ENCODE measurements around the gene CYP19A1.

CYP19A1 gene

DNA sequence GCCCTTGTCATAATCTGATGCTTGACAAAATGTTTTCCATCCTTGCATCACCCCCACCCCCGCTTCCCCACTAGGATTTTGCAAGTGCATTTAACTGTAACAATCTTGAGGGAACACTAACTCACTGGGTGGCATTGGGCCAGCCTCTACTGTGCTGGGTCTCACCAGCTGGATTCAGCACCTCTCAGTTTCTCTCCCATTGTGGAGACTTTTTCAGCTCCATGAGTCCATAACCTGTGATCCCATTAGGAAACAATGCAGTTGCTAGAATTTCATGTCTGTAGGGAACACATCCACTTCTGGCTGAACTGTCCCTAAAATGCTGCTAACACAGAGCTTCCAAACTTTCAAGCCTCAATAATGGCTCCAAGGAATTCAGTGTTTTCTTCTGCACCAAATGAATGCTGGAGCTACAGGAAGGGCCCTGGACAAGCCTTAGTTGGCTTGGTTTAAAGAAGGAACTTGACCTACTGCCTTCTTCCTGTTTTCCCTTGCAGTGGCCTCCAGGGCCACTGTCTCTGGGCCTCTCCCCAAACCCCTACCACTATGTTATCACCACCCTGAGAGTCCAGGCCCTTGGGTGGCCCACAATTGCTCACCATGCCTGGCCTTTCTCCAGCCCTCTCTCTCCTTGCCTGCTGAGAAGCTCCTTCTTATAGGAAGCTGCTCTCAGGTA lies 15.6 kb downstream of the CYP19A1 start:
- no peak for DNase-seq

DNA sequence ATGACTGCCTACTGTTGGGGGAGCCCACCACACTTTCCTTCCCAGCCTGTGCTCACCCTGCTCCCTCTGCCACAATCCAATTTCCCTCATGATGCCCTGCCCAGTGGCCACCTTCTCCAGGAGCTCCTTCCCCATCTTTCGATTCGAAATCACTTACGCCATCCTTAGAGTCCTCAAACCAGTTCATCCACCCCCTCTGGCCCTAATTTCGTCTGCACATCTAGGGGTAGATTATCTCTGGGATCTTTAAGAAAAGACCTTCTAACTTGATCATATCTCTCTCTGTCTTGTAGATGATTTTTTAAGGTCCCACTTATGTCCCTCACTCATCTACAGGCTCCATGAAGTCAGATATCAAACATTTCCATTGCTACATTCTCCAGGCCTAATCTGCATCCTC lies 17.1 kb downstream of the CYP19A1 start:
- no peak for DNase-seq

DNA sequence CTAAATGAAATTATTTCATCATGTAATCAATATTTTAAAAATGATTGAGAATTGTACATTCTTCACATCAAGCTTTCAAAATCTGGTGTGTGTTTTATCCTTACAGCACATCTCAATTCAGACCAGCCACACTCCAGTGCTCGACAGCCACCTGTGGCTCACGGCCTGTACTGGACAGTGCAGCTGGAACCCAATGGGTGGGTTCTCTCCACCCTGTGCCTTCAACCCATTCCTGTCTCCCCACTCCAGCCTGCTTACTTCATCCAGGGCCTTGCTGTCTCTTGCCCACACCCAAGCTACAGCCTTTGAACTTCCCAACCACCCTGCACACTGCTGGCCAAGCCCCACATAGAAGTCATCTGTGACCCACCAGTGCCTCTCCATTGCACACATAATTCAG lies 17.6 kb downstream of the CYP19A1 start:
- no peak for DNase-seq

DNA sequence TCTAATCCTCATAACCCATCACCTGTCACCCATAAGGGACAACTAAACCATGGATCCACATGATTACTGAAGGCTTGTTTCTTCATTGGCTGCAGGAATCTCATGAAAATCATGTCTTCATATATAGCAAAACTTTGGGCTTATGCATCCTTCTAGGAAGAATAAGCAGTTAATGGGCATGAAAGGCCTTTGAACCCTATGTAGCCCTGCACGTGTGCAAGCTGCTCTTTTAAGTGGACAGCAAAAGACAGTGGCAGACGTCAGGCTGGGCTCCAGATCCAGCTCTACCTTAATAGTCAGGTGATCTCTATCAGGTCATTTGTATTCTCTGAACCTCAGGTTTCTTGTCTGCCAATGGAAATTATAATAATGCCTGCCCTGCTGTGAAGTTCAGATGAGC lies 18.9 kb downstream of the CYP19A1 start:
- no peak for DNase-seq

DNA sequence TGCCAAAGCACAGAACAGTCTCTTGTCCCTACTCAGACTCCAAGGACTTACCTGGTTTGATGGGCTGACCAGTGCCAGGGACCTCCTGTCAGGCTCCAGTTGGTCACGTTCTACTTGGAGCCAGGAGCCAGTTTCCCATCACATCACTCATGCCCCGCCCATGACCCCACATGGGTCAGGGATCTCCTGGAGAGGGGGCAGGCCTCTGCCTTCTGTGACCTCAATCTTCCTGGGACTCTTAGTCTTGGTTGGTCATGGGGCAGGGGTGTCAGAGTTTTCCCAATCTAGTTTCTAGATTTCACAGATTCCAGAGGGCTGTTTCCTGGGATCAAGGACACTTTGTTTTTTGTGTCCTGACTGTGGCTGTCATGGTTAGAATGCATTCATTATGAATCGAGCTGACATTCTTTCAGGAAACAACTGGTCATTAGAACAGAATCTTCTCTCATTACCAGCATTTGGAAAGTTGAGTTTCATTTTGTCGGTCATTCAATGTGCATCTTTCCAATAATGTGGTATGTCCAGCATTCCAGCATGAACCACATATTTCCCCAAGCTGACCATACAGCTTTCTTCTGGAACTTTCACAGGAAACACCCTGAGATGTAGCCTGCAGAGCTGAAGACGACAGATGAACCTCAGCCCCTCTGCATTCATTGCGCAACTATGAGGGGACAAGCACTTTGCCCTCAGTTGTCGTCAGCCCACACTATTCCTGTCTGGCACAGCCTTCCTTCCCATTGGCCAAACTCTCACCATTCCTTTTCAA lies 19.8 kb downstream of the CYP19A1 start:
- DNase-seq = no peak

DNA sequence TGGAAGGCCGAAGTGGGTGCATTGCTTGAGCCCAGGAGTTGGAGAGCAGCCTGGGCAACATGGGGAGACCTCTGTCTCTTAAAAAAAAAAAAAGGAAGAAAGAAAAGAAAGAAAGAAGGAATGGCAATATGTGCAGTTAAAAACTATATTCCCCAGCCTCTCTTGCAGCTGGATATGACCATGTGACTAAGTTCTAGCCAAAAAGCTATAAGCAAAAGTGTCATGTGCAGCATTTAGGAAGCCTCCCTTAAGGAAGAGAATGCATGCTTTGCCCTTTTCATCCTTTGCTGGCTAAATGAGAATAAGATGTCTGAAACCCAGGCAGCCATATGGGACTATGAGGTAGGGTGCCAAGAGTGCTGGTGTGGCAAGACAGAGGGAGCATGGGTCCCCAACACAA lies 21.8 kb downstream of the CYP19A1 start:
- no peak for DNase-seq

DNA sequence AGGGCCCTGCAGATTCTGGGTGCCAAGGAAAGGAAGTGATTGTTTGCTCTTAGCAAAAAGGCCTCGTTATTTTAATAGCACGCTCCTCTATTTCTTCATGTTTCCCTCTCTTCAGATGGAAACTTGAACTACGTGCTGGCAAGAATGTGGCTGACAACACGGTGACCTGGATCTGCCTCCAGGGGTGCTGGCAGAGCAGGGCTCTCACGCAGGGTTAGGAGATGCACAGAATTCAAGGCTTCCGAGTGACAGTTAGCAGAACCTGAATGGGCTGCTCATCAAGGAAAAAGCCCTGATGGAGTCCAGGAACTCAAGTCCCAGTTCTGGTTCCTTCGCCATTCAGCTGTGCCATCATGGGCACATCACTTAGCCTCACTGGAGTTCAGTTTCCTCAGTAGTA lies 22.7 kb downstream of the CYP19A1 start:
- DNase-seq = no peak

DNA sequence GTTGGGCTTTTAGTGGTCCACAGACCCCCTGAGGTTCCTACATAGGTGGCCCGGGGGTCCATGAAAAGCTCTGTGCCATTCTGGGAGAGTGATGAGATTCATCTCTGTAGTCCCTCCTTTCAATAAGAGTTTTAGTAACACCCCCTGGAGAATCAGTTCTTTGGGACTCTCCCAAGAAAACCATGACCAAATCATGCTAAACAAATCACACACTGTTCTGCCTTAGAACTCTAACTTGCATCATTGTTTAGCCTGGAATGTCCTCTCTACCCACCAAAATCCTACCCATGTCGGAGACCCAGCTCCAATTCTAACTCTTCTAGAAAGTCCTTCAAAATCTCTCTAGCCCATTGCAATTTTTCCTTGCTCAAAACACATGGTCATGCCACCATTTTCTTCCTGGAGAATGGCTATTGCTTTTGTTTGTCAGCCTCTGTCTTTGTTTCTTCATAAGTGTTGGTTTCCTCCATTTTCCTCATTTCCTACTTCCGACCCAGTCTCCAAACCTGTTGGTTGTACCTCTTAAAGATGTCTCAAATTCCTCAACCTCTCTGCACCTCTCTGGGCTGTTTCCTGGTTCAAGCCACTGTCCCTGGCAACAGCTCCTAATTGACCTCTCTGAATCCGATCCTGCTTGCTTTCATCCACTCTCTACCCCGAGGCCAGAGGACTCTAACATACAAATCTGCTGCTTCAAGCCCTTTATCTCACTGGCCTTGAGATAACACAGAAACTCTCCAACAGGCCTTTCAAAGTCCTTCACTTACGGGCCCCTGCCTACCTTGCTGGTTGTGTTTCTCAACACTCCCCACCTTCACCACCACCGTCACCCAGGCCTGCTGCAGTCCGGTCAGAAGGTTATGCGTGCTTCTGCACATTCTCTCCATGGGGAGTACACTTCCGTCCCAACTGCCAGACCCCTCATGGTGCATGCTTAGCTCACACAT lies 23.7 kb downstream of the CYP19A1 start:
- no peak for DNase-seq

DNA sequence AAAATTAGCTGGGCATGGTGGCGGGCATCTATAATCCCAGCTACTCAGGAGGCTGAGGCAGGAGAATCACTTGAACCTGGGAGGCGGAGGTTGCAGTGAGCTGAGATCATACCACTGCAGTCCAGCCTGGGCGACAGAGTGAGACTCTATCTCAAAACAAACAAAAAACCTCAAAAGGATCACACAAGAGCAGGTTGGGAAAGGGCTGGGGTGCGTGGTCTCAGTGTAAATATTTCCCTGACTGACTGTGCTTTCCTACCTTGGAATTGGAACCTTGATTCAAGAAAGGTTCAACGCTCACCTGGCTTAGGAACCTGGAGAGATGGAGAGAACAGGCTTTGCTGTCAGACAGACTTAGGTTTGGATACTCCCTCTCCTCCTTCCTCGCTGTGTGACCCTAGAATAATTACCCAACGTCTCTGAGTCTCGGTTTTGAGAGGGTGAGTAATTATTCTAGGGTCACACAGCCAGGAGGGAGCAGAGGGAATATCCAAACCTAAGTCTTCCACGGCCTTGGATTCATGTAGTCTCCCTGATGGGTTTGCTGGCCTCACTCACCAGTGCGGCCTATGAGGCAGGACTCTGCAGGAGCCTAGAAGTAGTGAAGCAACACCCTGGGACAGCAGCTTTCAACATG lies 24.6 kb downstream of the CYP19A1 start:
- DNase-seq = no peak

DNA sequence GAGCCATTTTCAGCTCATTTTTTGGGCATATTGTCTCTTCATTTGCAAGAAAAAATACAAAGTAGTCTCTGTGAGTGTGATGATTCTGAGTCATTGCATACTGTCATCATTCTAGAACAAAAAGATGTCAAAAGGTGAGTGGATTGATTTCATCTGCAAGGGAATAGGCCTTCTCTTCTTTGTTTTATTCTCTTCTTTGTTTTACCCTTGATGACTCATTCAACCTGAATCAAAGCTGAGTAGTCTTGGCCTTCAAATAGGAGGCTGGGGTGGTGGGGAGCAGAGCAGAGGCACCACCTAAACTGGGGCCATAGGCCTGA lies 25.4 kb downstream of the CYP19A1 start:
- DNase-seq = no peak

DNA sequence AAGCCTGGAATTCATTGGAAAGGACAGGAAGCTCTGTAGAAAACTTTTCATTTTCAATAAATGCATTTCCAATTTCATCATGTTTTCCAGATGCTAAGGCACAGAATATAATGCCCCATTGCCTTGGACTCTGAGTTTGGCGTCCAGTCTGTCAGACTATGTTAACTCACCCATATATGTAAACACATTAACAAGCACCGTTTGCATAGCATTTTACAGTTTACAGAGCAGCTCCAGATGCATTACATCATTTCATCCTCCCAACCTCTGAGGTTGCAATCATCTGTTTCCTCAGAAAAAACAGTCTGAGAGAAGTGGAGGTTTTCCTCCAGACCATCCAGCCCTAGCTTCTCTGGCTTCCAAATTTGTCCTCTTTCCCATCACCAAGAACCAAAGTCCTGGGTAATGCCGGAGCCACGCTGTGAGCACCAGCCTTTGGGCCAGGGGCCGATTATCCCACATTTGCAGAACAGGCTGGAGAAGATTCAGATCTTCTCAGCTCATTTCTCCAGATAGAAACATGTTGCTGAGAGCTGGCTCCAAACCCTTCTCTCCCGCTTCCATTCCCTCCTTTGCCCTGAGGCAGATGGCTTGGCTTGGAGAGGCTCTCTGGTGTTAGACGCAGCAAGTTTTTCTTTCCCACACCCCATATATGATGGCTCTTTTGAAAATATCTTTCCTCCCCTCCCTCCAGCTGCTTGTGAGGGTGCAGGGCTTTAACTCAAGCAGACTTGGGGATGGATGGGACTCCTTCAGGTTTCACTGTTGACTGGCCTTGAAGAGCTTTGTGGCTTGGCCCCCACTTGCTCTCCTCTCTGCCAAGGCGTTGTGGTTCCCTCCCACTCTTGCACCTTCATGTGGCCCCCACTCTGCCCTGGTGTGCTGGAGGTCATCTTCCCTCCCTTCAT lies 26.0 kb downstream of the CYP19A1 start:
- no peak for DNase-seq

DNA sequence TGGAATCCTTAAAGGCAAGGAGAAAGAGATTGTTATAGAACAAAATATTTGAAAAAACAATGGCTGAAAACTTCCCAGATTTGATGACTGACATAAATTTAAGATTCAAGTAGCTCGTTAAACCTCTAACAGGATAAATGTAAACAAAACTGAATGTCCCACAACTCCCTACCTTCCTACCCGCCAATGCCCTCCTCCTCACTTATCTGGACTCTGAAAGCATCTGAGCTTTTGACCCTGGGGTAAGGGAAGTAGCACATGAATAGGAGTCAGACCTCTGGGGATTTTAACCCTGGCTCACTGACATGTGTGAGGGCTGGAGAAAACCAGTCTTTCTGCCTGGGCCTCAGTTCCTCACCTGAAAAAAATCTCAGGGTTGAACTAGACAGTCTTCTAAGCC lies 26.9 kb downstream of the CYP19A1 start:
- DNase-seq = no peak

DNA sequence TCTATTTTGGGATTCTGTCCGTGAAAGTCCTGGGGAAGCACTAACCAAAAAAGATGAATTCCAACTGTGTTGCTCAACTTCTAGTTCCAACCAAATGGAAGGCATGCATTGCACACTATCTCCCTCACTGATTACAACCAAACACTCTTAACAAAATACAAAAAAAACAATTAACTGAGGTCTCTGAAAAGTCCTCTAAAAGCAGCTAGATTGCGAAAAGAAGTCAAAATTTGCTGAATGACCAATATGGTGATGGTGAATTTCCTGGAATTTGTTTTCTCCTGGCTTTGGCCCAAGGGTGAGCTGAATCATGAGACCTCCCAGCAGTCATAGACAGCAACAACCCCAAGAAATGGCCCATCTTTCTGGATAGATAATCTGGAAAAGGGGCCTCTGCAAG lies 28.3 kb downstream of the CYP19A1 start:
- DNase-seq = no peak

DNA sequence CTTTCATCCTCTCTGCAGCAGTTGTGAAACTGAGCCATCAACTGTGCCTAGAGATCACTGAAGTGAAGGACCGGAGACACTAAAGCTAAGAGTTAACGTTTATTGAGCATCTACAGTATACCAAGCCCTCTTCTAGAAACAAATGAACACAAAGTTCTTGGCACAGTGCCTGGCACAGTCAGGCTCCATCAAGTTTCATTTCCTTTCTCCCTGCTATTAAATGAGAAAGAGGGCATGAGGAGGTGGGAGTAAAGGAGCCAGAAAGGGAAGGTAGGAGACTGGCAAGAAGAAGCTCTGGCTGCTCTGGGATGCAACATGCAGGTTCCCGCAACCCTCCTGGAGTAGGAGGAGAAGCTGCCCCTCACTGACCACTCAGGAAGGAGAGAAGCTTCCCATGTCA lies 30.6 kb downstream of the CYP19A1 start:
- no peak for DNase-seq

DNA sequence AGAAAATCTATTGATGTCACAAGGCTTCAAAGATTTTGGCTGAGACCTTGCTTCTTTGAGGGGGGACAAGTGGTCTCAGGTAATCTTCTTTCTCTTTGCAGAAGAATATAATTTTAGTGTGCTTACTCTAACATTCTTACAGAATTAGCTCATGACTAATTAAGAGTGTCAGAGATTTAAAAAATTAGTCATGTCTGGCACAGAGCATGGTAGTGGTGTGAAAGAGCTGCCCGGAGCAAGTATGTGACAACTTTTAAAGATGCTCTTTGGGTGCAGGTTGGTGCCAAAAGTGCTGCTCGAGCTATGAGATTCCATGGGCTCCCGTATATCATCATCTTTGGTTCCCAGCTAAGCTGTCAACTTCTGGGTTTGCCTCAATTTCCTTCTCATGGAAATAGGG lies 31.1 kb downstream of the CYP19A1 start:
- DNase-seq = no peak

DNA sequence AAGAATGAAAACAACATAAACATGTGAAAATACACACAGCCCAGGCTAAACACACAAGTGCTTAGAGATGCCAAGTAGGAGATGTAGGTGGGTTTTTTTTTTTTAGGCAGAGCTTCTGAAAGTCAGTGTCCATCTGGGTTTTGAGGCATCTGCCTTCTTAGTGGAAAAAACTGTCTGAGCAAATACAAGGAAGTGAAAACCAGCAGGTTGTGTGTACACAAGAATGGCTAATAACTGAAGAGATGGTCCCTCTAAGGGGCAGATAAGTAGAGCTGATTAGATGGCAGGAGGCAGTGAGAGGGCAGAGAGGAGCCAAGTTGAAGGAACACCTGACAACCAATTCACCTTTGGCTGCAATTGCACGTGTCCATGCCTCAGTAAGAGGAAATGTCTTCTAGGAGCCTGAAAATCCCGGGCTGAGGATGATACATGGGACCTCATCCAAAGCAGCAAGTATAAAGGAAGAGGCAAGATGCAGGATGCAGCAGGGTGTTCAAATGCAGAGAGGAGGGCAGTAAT lies 34.9 kb downstream of the CYP19A1 start:
- DNase-seq = no peak

DNA sequence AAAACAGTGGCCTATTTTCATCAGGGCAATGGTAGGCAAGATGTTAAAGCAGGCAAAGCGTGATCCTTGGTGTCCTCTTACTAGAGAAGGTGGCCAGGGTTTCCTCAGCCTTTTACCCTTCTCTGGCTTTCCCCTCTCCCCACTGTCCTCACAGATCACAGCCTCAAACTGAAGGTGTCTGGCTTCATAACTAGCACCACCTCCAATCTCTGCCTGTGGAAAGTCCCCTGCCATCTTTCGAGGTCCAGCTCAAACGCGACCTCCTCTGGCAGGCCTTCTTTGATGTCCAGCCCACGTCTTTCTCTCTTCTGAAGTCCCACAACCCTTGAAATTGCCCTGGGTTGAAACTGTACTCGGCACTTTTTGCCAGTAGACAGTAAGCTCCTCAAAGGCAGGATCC lies 35.9 kb downstream of the CYP19A1 start:
- no peak for DNase-seq

DNA sequence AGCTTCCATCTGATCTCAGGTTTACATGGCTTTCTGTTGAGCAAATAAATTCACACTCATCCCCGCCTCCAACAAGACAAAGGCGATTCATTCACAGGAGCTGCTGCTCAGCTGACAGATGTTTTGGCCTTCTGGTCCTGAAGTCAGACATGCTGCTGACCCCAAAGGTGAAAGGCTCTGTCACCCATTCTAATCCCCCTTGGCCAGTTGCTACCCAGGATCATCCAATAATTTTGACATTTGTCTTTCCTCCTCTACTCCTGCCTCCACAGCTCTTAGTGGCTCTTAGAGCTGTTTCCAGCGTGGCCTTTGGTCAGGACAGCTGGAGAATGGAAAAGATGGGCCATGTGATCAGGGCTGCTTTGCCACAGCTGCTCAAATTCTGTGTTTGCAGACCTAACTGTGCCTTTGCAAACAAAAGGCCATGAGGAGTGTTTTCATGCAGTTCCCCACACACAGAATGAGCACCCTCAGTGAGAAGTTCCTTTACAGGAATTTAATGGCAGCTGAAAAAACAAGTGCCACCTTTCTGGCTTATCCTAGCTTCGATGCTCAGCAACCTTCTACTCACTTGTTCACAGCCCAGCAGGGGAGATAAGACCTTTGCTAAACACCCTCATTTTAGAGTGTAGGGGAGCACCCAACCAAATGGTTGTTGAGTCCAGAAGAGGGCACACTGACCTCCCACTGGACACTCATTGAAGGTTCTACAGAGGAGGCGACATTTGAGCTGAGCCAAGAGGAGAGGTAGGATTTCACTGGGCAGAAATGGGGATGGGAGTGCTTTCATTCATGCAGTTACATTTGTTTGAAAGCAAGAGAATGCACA lies 39.0 kb downstream of the CYP19A1 start:
- DNase-seq = no peak

DNA sequence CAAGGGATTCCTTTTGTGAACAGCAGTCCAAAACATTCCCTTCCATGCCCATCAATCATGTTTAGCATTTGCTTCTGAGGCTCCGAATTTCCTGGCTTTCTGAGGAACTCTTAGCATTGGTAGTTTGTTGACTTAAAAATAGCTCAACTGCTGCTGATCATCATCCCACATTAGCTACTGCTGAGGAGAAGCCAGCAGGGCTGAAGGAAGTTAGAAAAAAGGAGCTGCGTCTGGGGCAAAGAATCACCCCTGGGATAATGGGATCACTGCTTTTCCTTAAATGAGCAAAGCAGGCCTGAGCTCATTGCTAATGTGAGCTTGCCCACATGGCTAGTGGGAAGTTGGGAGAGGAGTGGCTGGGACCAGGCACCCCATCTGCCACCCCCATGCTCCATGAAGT lies 39.8 kb downstream of the CYP19A1 start:
- no peak for DNase-seq

DNA sequence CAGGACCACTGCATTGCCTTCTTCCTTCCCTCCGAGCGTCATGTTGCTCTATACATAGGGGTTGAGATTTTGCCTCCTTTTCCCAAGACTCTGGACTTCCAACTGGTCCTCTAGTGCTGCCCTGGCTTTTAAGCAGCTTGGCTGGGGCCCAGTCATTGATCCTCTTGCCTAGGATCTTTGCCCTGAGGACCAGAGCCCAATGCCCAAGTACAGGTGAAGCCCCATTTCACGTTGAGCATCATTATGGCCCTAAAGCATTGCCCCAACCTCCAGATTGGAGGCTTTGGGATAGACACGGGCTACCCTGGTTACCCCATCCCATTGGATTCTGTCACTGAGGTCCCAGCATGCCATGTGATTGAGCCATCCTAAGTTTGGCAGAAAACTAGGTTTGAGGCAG lies 47.7 kb downstream of the CYP19A1 start:
- no peak for DNase-seq

DNA sequence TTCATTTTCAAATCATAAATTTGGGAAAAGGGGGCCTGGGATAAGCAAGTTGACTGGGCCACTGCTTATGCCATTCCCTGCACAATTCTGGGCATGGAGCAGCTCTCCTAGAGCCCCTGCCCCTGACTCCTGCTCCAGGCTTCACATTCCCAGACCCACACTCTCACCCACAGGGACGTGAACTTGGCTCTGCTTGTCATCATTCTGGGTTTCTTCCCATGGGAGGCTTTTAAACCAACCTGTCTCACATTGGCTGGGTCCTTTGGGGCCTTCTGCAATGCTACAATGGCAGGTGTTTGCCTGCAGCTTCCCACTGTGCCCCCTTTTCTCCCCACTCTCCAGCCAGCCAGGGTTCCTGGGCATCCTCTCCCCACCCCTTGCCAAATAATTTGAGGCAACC lies 49.1 kb downstream of the CYP19A1 start:
- no peak for DNase-seq

All from CD4-positive, alpha-beta T cell treated with Interleukin-21 for 1 hour (primary cell).